Tibial nerve (tissue), 3 donors: ENCODE results near the gene ST6GALNAC3.

Source experiments
- POLR2A ChIP-seq, 2 donors: fragments of 450-650 bp; IDR thresholded peaks; one replicate each; pipeline ENCODE4 v1.6.1; 2017; ENCODE audit warnings: antibody characterized with exemption in 2 of 2, mild to moderate bottlenecking in 2 of 2, moderate library complexity in 2 of 2
- TF ChIP-seq, protein P1 (sequence below), 5 experiments: fragments of 200-600 bp in 3 of 5; fragments of 450-650 bp in 2 of 5; sonication (generic) in 3 of 5; IDR thresholded peaks; one replicate each; pipeline ENCODE4 v1.5.1; 2016 to 2019; ENCODE audit warnings: antibody characterized with exemption in 5 of 5, mild to moderate bottlenecking in 3 of 5, moderate library complexity in 2 of 5

DNA sequence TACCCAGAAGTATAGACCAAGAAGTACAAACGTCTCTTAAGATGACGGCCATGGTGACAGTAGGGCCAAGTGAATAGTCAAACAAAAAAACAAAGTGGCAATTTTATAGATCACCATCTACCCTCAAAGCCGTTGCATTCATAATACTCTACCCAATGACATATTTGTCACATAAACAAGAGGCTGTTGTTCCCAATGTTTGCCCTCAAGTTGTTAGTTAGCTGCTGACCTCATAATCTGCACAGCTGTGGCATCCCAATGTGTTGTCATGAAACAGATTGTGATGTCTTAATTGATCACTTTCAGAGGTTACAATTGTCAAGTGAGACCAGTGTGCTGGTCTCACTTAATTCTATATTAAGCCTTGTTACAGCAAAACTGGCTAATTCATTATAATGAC lies 333.8 kb downstream of the ST6GALNAC3 start:
- no peak for TF ChIP-seq POLR2A (IDR thresholded peaks at IDR 0.05)
- TF ChIP-seq, protein P1, sequence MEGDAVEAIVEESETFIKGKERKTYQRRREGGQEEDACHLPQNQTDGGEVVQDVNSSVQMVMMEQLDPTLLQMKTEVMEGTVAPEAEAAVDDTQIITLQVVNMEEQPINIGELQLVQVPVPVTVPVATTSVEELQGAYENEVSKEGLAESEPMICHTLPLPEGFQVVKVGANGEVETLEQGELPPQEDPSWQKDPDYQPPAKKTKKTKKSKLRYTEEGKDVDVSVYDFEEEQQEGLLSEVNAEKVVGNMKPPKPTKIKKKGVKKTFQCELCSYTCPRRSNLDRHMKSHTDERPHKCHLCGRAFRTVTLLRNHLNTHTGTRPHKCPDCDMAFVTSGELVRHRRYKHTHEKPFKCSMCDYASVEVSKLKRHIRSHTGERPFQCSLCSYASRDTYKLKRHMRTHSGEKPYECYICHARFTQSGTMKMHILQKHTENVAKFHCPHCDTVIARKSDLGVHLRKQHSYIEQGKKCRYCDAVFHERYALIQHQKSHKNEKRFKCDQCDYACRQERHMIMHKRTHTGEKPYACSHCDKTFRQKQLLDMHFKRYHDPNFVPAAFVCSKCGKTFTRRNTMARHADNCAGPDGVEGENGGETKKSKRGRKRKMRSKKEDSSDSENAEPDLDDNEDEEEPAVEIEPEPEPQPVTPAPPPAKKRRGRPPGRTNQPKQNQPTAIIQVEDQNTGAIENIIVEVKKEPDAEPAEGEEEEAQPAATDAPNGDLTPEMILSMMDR (IDR thresholded peaks at IDR 0.05), result no peak
